Measurements from ENCODE around the gene FGD2. TPM values are rescaled to one million over a fixed set of nuclear protein-coding genes. Genes with fewer than 3 reads are reported as not detected.

Gene FGD2
- total and polyA plus RNA-seq, 12 donors: 1.0 to 22.1 (median 2.5) TPM

DNA sequence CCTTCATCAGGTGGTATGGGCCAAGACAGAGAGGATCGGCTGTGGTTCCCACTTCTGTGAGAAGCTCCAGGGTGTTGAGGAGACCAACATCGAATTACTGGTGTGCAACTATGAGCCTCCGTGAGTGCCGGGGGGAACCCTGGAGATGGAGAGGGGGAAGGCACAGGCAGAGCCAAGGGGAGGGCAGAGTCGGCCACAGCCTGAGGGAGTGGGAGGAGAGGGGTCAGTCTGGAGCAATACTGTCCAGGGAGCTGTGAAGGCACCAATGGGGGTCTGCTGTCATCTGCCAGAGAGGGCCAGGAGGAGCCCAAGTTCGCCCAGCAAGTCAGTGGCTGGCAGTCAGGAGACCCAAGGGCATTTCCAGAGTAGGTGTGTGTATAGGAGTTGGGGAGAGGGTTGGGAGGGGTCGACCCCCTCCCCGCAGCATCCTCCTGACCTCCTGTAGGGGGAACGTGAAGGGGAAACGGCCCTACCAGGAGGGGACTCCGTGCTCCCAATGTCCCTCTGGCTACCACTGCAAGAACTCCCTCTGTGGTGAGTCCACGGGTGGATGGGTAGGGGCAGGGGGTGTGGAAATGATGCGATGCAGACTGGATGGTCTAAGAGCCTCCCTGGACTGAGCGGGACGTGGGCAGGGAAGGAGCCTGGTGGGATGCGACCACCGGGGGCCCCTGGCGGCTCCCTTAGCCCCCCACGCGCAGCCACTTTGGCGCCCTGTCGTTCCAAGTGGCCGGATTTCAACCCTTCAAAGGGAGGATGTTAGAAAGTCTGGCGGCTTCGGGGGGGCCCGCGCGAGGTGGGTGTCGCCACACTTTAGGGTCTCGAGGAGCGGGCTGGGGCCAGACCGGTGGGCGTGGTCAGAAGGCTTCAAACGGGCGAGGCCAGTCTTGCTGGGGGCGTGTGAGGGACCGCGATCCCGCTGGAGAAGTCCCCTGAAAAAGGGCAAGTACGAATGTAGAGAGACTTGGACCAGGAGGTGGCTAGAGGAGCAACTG, 43.7 kb upstream of the FGD2 start:
- H3K27ac ChIP-seq: peak overlapping the region in 5 of 10 donors; percentile 26 to 78 (median 65)
- intact Hi-C loops (cut with DNase I): no loop called here
- no peak for TF ChIP-seq CTCF (IDR thresholded peaks at IDR 0.05)
- 70 to 74% methylated on average over 40 of the region's 40 CpGs for WGBS, 2 donors
- no peak for DNase-seq
- H3K9me3 ChIP-seq: no peaks in the 10 kb centered on the region
- peaks cover 8 to 54% (median 30%) of the 10 kb centered on the region in 9 donors for H3K4me1 ChIP-seq
- peaks cover 0 to 10% (median 1%) of the 10 kb centered on the region in 9 donors for H3K36me3 ChIP-seq
- no peak for ATAC-seq
- H3K27me3 ChIP-seq: no peaks in the 10 kb centered on the region
- H3K4me3 ChIP-seq: no peak overlapping the region

- no peak for TF ChIP-seq CTCF (IDR thresholded peaks at IDR 0.05)
- DNase-seq (peak; percentile 69 to 72), ATAC-seq (peak in 4 of 8 donors; percentile 10 to 17 (median 14))
- 78 to 79% methylated on average over 12 of the region's 12 CpGs for WGBS, 2 donors
- Histone ChIP-seq H3K27me3 (no peaks in the 10 kb centered on the region), H3K4me3 (no peak overlapping the region), H3K9me3 (no peaks in the 10 kb centered on the region), H3K36me3 (peaks cover 0 to 21% (median 9%) of the 10 kb centered on the region in 9 donors), H3K4me1 (peaks cover 8 to 57% (median 30%) of the 10 kb centered on the region in 9 donors), H3K27ac (peak overlapping the region in 1 of 10 donors; percentile 56)
- intact Hi-C loops (cut with DNase I): no loop called here
These were observed 42.6 kb upstream of the FGD2 start for GRCh38 chr6:36962874-36963273.

- DNase-seq (no peak), ATAC-seq (peak in 7 of 8 donors; percentile 14 to 63 (median 27))
- intact Hi-C loops (cut with DNase I): no loop called here
- TF ChIP-seq CTCF (IDR thresholded peaks at IDR 0.05): no peak
- Histone ChIP-seq H3K9me3 (no peaks in the 10 kb centered on the region), H3K27me3 (no peaks in the 10 kb centered on the region), H3K4me1 (peaks cover 11 to 65% (median 35%) of the 10 kb centered on the region in 9 donors), H3K27ac (peak overlapping the region in 7 of 10 donors; percentile 12 to 56 (median 32)), H3K4me3 (no peak overlapping the region), H3K36me3 (peaks cover 0 to 29% (median 17%) of the 10 kb centered on the region in 9 donors)
- WGBS, 2 donors: 68 to 70% methylated on average over 9 to 11 of the region's 11 CpGs
These were observed 41.8 kb upstream of the FGD2 start for GRCh38 chr6:36963451-36964290.

DNA sequence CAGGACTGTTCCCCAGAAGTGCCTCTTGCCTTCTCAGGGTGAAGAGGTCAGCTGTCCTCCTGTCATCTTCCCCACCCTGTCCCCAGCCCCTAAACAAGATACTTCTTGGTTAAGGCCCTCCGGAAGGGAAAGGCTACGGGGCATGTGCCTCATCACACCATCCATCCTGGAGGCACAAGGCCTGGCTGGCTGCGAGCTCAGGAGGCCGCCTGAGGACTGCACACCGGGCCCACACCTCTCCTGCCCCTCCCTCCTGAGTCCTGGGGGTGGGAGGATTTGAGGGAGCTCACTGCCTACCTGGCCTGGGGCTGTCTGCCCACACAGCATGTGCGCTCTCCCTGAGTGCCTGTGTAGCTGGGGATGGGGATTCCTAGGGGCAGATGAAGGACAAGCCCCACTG, 41.1 kb upstream of the FGD2 start:
- no peak for TF ChIP-seq CTCF (IDR thresholded peaks at IDR 0.05)
- DNase-seq: no peak
- H3K27me3 ChIP-seq: no peaks in the 10 kb centered on the region
- peaks cover 9 to 66% (median 41%) of the 10 kb centered on the region in 9 donors for H3K4me1 ChIP-seq
- intact Hi-C loops (cut with DNase I): no loop called here
- peak overlapping the region in 5 of 10 donors; percentile 12 to 56 (median 39) for H3K27ac ChIP-seq
- no peak overlapping the region for H3K4me3 ChIP-seq
- H3K9me3 ChIP-seq: no peaks in the 10 kb centered on the region
- peaks cover 0 to 36% (median 24%) of the 10 kb centered on the region in 9 donors for H3K36me3 ChIP-seq
- ATAC-seq: peak in 2 of 8 donors; percentile 1 to 5
- 66 to 78% methylated on average over 6 of the region's 6 CpGs for WGBS, 2 donors
